KOPT-K1 (cell line): Measurements from ENCODE around the gene TUBB.

ENCODE experiments used
- H3K27ac ChIP-seq: fragments of 200-600 bp; sonication (generic); 2 replicates; pipeline ENCODE4 v1.5.1; 2016; ENCODE audit warnings: antibody characterized with exemption, mild to moderate bottlenecking, low read depth, low read length; ENCODE audit not compliant: poor library complexity, severe bottlenecking
- H3K36me3 ChIP-seq: fragments of 200-600 bp; sonication (generic); 2 replicates; pipeline ENCODE4 v1.5.1; 2017; ENCODE audit warnings: antibody characterized with exemption, mild to moderate bottlenecking, low read length, moderate library complexity; ENCODE audit not compliant: insufficient read depth
- H3K9me3 ChIP-seq: fragments of 200-600 bp; sonication (generic); 2 replicates; pipeline ENCODE4 v1.5.1; 2017; ENCODE audit warnings: antibody characterized with exemption, low read length, mild to moderate bottlenecking; ENCODE audit not compliant: insufficient read depth, poor library complexity, severe bottlenecking

TUBB gene

DNA sequence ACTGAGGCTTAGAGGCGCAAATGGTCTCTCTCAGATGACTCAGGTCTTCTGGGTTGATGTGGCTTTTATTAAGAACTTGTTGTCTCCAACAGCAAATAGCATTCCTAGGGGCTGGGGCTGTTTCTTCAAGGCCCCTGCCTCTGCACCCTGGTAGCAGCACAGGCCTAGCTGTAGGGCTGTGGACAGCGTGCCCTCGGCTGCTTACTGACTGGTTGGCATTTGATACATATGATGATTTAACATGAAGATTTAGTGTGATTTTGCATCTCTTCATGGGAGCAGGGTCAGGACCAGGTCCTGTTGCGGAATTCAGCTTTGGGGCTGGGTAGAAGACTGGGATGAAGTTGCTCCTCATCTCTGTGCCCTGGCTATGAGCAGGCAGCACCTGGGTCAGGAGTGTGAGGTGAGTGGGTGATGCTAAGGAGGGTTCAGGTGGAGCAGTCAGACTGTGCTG, 48.5 kb downstream of the TUBB start:
- Histone ChIP-seq H3K27ac (no peak overlapping the region), H3K9me3 (no peaks in the 10 kb centered on the region), H3K36me3 (no peaks in the 10 kb centered on the region)

DNA sequence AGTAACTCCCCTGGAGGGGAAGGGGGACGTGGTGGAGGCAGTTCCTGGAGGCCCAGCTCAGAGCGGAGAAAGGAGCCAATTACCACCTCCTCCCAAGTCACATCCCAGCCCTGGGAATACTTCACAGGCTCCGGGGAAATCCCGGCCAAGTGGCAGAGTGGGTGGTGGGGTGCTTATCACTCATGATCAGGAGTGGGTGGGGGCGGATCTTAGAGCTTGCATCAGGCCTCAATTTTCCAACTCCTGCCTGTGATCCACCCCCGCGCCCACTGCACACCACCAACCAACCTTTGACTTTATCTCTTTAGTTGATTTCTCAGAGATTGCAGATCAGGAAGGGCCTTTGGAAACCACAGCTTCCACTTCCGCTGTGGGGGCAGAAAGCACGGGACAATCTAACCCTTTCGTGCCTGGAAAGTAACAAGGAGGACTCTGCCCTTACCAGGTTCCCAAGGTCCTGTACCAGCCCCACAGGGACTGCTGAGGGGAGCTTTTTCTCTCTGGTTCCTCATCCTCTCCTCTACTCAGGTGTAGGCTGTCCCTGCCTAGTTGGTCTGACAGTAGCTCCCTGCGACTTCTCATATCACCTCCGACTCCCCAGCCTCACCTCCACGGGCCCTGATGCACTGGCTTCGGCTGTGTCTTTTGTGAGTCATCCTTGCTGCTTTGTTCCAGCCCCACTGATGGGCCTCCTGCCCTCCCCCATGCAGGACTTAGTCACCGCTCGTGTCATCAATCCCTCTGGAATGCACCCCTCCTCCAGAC, 49.1 kb downstream of the TUBB start:
- H3K9me3 ChIP-seq, result no peaks in the 10 kb centered on the region
- no peaks in the 10 kb centered on the region for H3K36me3 ChIP-seq
- H3K27ac ChIP-seq, result peak overlapping the region; percentile 5

DNA sequence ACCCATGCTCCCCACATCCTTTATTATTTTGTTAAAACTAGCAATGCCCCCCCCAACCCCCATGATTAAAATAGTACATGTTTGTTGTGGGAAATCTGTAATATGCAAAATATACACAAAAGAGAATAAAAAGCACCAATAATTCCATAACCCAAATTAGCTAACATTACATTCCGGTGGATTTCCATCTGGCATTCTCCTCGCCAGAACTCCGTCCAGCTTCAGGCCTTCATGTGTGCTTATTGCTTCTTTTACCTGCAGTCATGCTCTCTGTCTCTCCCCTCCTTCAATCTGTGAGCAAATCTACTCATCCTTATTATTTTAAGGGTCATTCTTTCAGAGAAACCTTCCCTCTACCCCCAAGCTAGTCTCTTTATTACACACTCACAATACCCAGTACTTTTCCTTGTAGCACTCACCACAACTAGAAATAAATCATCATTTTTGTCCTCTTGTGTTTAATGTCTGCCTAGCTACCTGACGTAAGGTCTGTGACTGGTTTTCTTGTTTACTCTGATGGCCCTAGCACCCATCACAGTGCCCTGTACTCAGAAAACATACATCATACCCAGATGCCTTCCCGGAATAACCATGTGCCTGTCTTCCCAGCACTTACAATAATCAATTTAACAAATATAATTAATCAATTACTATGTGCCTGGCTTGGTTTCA, 49.8 kb downstream of the TUBB start:
- no peak overlapping the region for H3K27ac ChIP-seq
- H3K36me3 ChIP-seq, result no peaks in the 10 kb centered on the region
- no peaks in the 10 kb centered on the region for H3K9me3 ChIP-seq

DNA sequence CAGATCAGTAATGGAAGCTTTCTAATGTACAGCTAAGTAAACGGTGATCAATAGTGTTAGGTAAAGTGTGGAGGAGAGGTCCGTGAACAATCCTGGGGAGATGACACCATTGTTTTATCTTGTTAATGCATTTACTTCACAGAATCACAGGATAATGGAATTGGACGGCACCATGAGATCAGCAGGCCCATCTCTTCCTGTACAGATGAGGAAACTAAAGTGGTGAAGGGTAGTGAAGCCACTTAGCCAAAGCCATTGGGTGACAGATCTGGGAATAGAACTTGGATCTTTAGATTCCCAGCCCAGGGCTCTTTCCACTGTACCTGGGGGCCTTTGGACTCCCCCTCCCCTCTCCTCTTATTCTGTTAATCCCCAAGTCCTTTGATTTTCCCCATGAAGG, 50.4 kb downstream of the TUBB start:
- H3K27ac ChIP-seq, result no peak overlapping the region
- H3K36me3 ChIP-seq, result no peaks in the 10 kb centered on the region
- H3K9me3 ChIP-seq, result no peaks in the 10 kb centered on the region

DNA sequence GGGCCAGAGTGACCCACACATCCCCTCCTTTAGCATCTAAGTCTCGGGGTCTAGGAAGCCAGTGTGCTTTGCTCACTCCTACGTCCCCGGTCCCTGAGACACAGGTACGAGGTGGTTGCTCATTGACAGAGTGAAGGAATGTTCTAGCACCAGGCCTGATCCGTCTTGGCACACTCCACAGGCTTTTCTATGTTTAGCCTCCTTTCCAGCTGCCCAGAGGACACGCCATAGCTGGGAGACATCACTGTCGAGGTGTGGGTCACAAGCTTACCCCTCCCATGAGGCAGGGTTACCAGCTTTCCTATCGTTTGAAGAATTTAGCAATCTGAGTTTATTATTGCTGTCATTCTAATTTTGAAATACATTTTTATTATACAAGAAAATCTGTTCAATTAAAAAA, 54.5 kb downstream of the TUBB start:
- Histone ChIP-seq H3K27ac (no peak overlapping the region), H3K9me3 (no peaks in the 10 kb centered on the region), H3K36me3 (no peaks in the 10 kb centered on the region)
